ENCODE results near the gene CD300LG. TPM values are rescaled to one million over a fixed set of nuclear protein-coding genes. Genes with fewer than 3 reads are reported as not detected.

CD300LG gene
- total and polyA plus RNA-seq, 2 experiments from 2014 or later, result not detected

- H3K4me3 Mint-ChIP-seq, result no peak overlapping the region
- peaks cover 4% of the 10 kb centered on the region; the same call in 1 of the 2 replicates for H3F3A ChIP-seq (replicated peaks; ENCODE audit: low read depth)
- H3K27ac ChIP-seq (ENCODE audit: low read depth), result no peak overlapping the region
- no peaks in the 10 kb centered on the region for H3K9me3 Mint-ChIP-seq
- peaks cover 36% of the 10 kb centered on the region for H3K4me1 Mint-ChIP-seq
- peaks cover 28% of the 10 kb centered on the region for H3K4me1 ChIP-seq (ENCODE audit: insufficient read depth)
- ATAC-seq (no peak), DNase-seq (ENCODE audit: low spot score) (no peak)
- no peaks in the 10 kb centered on the region for H3K36me3 ChIP-seq (ENCODE audit: insufficient read depth)
- H3K79me2 ChIP-seq (replicated peaks; ENCODE audit: insufficient read depth), result no peaks in the 10 kb centered on the region; the same call in 1 of the 2 replicates
- no peaks in the 10 kb centered on the region; the same call in 1 of the 2 replicates for H4K20me1 ChIP-seq (replicated peaks; ENCODE audit: insufficient read depth)
- H3K27me3 Mint-ChIP-seq (ENCODE audit: insufficient read depth, low read depth, poor library complexity), result no peaks in the 10 kb centered on the region
- no peak overlapping the region for H3K27ac Mint-ChIP-seq
- no peak overlapping the region for H3K4me2 ChIP-seq
- TF ChIP-seq POLR2AphosphoS5 (IDR thresholded peaks at IDR 0.05; ENCODE audit: low read depth), result no peak
- no peak for TF ChIP-seq CTCF (conservative IDR thresholded peaks at IDR 0.05; ENCODE audit: low read depth in 2 of 2)
- no peak for TF ChIP-seq ZNF114 (CRISPR knock-in tag; IDR thresholded peaks at IDR 0.05)
- TF ChIP-seq CREB1 (CRISPR knock-in tag; IDR thresholded peaks at IDR 0.05; ENCODE audit: low read depth), result no peak
- TF ChIP-seq STAT1 (IDR thresholded peaks at IDR 0.05; ENCODE audit: unreplicated experiment), result no peak
- TF ChIP-seq ZNF331 (CRISPR knock-in tag; IDR thresholded peaks at IDR 0.05; ENCODE audit: low read depth), result no peak
- no peak for TF ChIP-seq ZNF462 (CRISPR knock-in tag; IDR thresholded peaks at IDR 0.05)
- no peak for TF ChIP-seq JUNB (IDR thresholded peaks at IDR 0.05; ENCODE audit: unreplicated experiment)
- no peak for TF ChIP-seq EZH2phosphoT487 (IDR thresholded peaks at IDR 0.05; ENCODE audit: unreplicated experiment)
- TF ChIP-seq ETS1 (IDR thresholded peaks at IDR 0.05), result no peak
- no peak for TF ChIP-seq EZH2 (IDR thresholded peaks at IDR 0.05; ENCODE audit: low read depth, unreplicated experiment)
- no peak for TF ChIP-seq REST (IDR thresholded peaks at IDR 0.05; ENCODE audit: unreplicated experiment)
- TF ChIP-seq NANOG (IDR thresholded peaks at IDR 0.05; ENCODE audit: borderline replicate concordance), result no peak
- H3K4me3 ChIP-seq, result no peak overlapping the region
- no peaks in the 10 kb centered on the region for H3K27me3 ChIP-seq (ENCODE audit: insufficient read depth)
- no peak overlapping the region for H2AFZ ChIP-seq
- peaks cover 20% of the 10 kb centered on the region for H3K36me3 Mint-ChIP-seq (ENCODE audit: low read depth)
- no peaks in the 10 kb centered on the region for H3K9me2 ChIP-seq (ENCODE audit: insufficient read depth)
Measured at GRCh38 chr17:43890240-43890639, 43.3 kb downstream of the CD300LG start.

Measured in GM23338 (cell line).